HG02852 (cell line): ENCODE measurements around the gene AKT3.
"Not testable (repeated sequence)": the region's sequence is repeated elsewhere in the genome, so short reads cannot be mapped to it uniquely, and the experiment has no call there.

ENCODE experiments used
- ATAC-seq: cut with Tn5 transposase; IDR thresholded peaks from one replicate; pipeline ENCODE4 v1.9.1; 2021; ENCODE audit warnings: mild to moderate bottlenecking, moderate library complexity; ENCODE audit not compliant: unreplicated experiment

Gene AKT3

DNA sequence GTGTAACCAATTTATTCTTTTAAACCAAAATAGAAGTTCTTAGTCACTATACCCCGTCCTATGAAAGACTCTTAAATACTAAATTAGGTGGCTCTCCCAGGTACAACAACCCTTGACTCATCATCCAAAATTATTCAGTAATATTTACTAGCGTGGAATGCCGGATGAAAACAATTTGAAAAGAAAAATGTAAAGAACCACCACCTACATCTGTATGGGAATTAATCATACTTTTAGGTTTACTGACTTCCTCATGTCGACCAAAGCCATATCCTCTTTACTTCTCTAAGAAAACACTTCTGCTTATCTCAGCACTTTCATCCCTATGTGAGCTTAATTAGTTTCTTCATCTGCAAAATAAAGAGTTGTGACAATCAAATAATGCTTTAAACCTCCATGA is 139.6 kb downstream of the AKT3 start:
- no peak for ATAC-seq

DNA sequence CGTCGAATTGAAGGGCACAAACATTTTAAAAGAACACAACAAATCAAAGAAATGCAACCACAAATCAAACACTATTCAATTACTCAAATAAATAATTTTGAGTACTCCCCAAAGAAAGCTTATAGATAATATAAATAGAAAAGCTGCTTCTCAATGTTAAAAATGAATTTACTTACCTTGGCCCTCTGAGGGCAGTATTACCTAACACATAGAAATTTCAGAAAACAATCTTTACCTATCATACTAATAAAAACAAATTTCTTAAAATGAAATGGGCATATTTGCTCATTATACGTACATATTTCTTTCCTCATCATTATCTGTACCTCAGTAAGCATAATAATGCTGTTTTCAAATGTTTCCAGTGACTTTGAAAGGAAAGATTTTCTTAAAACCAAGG is 141.8 kb downstream of the AKT3 start:
- no peak for ATAC-seq

DNA sequence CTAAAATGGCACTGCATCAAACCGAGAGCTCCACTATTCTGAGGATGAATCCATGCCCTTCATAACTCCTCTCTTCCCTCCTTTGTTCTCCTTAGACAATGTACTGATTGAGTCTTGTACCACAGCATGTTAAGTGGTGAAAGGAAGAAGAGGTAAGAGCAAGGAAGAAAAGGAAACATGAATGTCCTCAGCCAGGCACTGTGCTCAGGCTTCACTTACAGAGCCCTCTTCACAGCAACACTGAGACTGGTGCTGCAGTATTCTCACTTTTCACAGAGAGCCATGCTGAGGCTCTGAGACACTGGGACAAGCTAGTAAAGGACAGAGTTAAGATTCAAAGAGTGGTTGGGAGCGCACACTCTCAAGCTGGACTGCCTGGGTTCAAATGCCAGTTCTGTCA is 143.5 kb downstream of the AKT3 start:
- ATAC-seq, result no peak

DNA sequence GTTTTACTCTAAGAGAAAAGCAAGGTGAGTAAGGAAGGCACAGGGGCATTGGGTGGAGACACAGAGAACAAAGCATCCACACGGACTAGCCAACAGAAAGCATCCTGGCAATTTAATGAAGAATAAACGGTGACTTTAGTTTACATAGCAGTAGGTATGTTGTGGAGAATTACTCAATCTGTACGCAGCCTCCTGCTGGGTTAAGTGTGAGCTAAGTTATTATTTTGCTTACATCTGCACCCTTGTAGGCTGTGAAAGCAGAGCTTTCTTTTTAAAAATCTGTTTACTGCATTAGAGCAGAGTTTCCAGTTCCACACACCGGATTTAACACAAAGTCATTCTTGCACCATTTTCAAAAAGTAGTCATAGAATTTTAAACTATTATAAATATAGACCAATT is 144.5 kb downstream of the AKT3 start:
- no peak for ATAC-seq

DNA sequence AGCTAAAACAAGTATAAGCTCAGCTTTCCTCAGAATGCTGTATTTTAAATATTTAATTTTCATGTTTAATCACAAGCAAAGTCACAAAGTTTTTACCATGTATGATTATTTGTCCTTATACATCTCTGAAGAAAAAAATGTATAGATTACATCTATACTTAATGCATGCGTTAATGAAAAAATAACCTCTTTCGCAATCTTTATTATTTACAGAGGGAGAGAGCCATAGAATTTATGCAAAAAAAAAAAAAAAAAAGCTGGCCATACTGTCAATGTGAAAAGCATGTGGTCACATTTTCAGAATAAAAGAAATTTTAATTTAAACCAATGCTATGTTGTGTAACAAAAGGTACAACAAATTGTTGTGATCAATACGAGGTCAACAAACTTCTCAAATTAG is 148.2 kb downstream of the AKT3 start:
- ATAC-seq, result no peak

DNA sequence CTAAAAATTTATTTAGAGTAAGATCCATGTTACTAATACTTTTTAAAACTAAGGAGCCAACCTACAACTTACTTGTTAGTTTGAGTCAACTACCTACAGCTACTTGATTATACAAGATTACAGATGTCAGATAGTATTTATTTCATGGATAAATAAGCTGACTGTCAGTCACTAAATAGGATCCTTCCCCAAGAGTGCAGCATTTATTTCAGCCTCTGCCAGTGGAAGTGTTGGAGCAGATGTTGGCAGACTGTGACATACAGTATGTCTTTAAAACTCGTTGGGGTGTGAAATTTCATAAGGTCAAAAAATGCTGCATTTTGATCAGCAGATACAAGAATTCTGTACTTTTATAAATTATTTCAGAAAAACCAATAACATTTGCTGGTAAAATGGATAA is 156.2 kb downstream of the AKT3 start:
- no peak for ATAC-seq

DNA sequence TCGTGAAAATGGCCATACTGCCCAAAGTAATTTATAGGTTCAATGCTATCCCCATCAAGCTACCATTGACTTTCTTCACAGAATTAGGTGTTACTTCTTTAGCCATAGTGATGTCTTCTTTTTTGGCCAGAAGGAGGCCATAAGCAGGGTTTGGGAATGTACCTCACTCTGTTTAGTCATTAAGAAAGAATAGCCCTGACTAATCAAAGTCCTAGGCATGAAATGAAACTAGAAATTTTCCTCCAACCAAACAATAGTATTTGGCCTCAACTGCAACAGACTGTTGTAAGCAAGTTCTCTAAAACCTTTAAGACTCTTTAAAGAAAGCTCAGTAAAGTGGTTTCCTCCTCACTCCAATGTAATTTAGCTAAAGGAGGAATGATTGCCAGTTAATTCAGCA is 163.9 kb downstream of the AKT3 start:
- no peak for ATAC-seq

DNA sequence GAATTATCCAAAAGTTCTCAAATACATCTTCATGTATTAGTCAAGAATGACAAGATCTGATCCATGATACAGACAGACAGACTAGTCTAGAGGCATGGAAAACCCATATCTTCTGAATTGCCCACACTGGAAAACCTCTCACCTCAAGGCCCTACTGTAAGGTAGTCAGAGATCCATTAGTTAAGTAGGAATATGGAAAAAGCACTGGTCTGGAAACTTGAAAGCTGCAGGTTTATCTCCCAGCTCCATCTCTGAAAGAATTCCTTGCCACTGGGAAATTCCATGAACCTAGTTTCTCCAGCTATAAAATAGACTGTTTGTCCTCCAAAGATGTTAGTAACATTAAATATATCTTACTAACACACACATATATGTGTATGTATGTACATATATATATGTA is 169.2 kb downstream of the AKT3 start:
- no peak for ATAC-seq

DNA sequence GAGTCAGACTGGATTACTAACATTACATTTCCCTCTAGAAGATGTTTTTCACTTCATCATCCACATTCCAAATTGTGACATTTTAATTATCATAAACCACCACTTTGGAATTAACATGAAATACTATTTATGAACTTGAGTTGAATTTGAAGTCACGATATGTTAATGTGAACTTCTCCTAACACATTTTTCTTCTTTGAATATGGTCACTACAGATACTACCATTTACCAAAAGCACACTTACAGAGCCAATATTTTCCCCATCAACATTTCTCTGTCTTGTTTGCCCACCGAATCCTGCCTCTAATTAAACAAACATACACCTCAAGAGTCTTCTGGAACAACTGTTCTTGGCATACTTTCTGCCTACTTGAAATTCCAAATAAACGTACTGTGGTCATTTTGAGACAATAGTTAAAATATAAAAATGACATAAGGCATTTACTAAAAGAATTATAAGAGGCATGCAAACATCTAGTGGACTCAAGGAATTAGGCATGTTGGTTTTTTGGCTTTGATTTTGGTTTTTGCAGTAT is 177.4 kb downstream of the AKT3 start:
- no peak for ATAC-seq

DNA sequence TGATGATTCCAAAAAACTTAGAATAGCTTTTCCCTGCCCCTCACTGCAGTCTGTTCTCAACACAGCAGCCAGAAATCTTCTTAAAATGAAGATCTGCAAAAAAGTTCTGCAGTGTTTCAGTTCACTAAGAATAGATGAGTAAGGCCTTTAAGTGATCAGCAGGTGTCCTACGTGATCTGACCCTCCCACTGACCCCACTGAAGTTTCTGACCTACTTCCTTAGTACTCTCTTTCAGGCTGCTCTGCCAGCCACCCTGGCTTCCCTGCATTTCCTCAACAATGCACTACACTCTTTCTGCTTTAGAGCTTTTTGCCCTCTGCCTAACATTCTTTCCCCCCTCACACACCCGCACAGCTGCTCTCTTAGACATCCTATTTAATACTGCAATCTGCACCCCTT is 182.5 kb downstream of the AKT3 start:
- peak; percentile 65 for ATAC-seq

DNA sequence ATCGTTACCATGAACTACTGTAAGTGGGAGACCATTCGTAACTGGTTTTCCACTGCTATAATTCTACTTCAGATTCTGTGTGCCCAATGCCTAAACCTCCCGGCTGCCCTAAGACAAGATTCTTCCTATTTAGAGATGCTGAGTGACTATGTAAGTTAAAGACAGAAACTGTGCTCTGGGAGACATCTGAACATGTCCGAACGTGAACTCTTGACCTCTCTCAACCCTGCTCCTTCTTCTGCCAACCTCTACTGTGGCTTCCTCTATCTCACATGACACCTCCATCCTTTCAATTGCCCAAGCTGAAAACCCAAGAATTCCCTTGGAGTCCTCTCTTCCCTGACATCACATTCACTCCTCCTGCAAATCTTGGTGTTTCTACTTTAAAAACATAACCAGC is 182.9 kb downstream of the AKT3 start:
- ATAC-seq, result no peak

DNA sequence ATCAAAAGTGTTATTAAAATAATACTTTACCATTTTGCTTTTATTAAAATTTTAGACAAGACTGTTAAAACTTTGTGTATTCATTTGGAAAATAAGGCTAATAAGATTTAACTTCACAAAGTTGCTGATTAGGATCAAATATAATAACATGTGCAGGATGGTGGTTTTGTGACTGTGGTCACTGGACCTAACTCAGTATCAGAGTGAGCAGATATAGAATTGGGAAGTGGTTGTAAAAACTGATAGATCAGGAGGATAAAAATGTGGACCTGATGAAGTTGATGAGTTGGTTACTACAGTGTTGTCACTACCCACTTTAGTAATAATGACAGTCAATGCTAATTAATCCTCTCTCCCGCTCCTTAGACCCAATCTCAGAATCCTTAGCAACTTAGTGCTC is 186.4 kb downstream of the AKT3 start:
- ATAC-seq, result no peak

DNA sequence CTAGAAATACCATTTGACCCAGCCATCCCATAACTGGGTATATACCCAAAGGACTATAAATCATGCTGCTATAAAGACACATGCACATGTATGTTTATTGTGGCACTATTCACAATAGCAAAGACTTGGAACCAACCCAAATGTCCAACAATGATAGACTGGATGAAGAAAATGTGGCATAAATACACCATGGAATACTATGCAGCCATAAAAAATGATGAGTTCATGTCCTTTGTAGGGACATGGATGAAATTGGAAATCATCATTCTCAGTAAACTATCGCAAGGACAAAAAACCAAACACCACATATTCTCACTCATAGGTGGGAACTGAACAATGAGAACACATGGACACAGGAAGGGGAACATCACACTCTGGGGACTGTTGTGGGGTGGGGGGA is 187.9 kb downstream of the AKT3 start:
- ATAC-seq, result not testable (repeated sequence)

DNA sequence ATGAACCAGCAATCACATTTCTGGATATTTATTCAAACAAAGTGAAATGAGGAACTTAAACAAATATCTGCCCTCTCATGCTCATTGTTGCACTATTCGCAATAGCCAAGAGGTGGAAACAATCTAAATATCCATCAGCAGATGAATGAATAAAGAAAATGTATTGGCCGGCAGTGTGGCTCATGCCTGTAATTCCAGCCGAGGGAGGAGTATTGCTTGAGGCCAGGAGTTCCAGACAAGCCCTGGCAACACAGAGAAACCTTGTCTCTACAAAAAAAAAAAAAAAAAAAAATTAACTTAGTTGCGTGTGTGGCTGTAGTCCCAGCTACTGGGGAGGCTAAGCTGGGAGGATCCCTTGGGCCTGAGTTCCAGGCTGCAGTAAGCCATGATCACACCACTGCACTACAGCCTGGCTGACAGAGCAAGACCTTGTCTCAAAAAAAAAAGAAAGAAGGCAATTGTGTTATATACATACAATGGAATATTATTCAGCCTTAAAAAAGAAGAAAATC is 191.4 kb downstream of the AKT3 start:
- no peak for ATAC-seq

DNA sequence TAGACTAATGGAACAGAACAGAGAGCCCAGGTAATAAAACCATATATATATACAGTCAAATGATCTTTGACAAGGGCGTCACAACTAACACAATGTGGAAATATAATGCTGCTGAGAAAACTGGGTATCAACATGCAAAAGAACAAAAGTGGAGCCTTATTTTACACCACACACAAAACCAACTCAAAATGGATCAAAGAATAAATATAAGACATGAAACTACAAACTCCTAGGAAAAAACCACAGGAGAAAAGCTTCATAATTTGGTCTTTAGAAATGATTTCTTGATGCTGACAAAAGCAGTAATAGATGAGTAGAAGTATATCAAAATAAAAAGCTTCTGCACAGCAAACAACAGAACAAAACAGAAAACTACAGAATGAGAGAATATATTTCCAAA is 192.2 kb downstream of the AKT3 start:
- ATAC-seq, result no peak

DNA sequence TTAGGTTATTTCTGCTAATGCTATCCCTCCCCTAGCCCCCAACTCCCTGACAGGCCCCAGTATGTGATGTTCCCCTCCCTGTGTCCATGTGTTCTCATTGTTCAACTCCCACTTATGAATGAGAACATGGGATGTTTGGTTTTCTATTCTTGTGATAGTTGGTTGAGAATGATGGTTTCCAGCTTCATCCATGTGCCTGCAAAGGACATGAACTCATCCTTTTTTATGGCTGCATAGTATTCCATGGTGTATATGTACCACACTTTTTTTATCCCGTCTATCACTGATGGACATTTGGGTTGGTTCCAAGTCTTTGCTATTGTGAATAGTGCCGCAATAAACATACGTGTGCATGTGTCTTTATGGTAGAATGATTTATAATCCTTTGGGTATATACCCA is 200.5 kb downstream of the AKT3 start:
- not testable (repeated sequence) for ATAC-seq

DNA sequence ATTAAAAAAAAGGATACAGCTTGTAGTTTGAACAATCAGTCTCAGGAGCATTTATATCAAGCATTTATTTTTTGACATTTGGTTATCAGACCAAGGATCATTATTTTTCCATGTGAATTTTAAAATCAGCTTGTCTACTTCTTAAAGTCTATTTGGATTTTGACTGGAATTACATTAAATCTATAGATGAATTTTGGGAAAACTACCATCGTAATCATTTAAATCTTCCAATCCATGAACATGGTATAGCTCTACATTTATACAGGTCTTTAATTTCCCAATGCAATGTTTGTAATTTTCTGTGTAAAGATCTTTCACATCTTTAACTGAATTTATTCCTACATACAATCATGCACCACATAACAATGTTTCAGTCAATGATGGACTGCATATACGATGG is 203.2 kb downstream of the AKT3 start:
- no peak for ATAC-seq

DNA sequence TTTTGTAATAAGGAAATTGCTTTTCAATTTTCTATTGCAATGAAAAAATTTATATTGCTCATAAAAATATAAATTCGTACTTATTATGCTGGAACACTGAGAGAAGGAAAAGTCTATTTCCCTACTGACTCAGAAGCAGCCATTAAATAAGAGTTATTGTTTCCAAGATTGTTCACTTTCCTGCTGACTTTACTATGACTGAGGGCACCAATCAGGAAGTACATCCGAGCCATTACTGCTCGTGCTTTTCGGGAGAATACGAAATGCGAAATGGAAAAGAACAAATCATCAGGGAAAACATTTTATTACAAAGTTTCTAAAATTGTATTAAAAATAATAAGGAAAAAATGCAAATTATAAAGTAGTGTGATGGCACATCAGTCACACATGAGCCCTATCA is 204.8 kb downstream of the AKT3 start:
- no peak for ATAC-seq

DNA sequence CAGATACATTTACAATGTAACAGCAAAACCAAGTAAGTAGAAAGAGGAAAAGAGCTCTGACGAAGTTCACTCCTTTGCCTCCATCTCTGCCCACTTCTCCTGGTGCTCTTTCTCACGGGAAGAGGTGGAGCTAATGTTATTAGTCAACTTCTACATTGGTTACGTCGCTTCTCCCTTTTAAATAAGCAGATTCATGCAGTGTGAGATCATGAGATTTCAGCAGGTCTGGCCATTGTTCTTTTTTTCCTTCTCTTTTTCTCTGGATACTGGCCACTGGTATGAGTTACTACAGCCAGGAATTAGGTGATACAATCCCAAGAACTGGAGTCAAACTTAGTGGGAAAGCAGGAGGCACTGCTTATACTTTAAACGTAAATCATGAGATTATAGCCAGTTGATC is 207.1 kb downstream of the AKT3 start:
- no peak for ATAC-seq

DNA sequence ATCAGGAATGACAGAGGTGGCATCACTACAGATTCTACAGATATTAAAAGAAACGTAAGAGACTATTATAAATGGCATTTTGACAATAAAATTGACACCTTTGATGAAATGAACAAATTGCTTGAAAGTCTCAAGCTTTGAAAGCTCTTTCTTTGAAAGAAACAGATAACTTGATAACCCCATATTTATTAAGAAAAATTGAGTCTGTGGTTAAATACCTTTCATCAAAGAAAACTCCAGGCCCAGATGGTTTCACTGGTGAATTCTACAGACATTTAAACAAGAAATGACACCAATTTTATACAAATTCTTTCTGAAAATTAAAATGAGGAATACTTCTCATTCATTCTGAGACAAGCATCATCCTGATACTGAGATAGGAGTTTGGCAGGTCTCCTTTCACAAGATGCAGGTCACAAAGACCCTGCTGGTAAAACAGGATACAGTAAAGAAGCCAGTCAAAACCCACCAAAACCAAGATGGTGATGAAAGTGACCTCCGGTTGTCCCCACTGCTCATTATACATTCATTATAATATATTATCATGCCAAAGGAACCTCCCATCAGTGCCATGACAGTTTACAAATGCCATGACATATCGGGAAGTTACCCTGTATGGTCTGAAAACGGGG is 210.9 kb downstream of the AKT3 start:
- no peak for ATAC-seq

DNA sequence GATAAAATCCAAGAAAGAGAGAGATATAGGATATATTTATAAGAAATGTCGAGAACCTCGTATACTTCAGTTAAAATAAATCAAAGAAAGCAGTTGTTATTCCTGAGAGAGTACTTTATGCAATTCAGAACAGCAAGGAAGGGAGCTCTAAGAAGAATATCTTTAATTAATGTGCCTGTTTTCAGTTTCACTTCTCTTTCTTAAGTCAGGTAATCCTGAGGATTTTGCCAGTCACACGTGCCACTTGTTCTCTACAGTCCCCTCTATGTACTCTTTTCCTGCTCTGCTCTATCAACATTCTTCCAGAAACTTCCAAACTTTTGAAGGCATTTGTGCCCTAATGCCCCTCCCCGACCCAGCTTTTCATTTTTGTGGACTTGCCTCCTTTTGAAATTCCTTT is 211.9 kb downstream of the AKT3 start:
- no peak for ATAC-seq

DNA sequence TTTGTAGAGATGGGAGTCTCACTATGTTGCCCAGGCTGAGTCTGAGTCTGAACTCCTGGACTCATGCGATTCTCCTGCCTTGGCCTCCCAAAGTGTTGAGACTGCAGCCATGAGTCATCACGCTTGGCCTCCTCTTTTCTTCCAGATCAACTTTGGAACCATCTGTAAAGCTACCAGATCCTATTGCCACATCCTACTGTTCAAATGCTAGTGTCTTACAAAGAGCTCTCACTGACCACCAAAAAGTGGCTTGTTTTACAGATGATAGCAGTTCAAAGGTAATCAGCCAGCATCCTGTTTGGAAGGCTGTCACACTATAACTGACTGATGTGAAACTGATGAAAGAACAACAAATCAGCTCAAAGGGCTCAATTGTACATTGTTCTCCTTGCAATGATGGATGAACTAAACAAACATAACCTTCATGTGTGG is 221.6 kb downstream of the AKT3 start:
- ATAC-seq, result no peak

DNA sequence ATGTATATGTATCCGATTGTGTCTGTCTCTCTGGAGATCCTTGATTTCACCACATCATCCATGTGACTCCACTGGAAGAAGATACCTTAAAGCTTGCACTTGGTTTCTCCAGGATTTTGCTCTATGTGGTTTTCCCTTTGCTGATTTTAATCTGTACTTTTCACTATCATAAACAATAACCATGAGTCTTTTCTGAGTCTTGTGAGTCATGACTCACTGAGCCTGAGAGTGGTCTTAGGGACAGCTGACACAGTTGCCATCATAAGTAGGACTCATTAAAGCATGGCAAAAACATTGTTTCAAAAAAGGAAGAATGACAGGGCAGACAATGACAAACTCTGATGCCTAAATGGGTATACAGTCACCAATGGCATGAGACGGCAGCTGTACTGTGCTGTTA is 226.2 kb downstream of the AKT3 start:
- ATAC-seq, result no peak
